Eye (tissue), 1 donor: ENCODE data around the gene NACAD.
"Not testable (repeated sequence)": the region's sequence is repeated elsewhere in the genome, so short reads cannot be mapped to it uniquely, and the experiment has no call there.

Source experiments
- DNase-seq: peaks from one replicate; pipeline ENCODE4 v3.0.0-alpha.2; 2015

Gene NACAD

GRCh38 chr7:45088821-45089340 lies at the start of gene NACAD:
TSS of gene NACAD (minus strand) at chr7:45088969. CDS start at chr7:45088894, 75 bp downstream.
- no peak for DNase-seq

- peak; percentile 89 for DNase-seq
Observed at GRCh38 chr7:45136106-45137060, 47.6 kb upstream of the NACAD start.

GRCh38 chr7:45133877-45134276 lies 45.1 kb upstream of the NACAD start:
- DNase-seq: no peak

- DNase-seq: no peak
Observed at GRCh38 chr7:45133352-45133751, 44.6 kb upstream of the NACAD start.

GRCh38 chr7:45132708-45133320 lies 44.0 kb upstream of the NACAD start:
- DNase-seq: no peak

GRCh38 chr7:45131891-45132290 lies 43.1 kb upstream of the NACAD start:
- DNase-seq: no peak

GRCh38 chr7:45130910-45131309 lies 42.1 kb upstream of the NACAD start:
- no peak for DNase-seq

- no peak for DNase-seq
Observed at GRCh38 chr7:45129906-45130305, 41.1 kb upstream of the NACAD start.

- DNase-seq: no peak
Observed at GRCh38 chr7:45129181-45129800, 40.5 kb upstream of the NACAD start.

- DNase-seq: no peak
Observed at GRCh38 chr7:45126920-45127319, 38.2 kb upstream of the NACAD start.

- no peak for DNase-seq
Observed at GRCh38 chr7:45126201-45126600, 37.4 kb upstream of the NACAD start.

GRCh38 chr7:45125193-45125904 lies 36.6 kb upstream of the NACAD start:
- no peak for DNase-seq

- peak; percentile 19 for DNase-seq
Observed at GRCh38 chr7:45123913-45124710, 35.3 kb upstream of the NACAD start.

- DNase-seq: peak; percentile 33
Observed at GRCh38 chr7:45122975-45123860, 34.4 kb upstream of the NACAD start.

GRCh38 chr7:45119550-45119949 lies 30.8 kb upstream of the NACAD start:
- DNase-seq: no peak

- DNase-seq: no peak
Observed at GRCh38 chr7:45118889-45119331, 30.1 kb upstream of the NACAD start.

- DNase-seq: no peak
Observed at GRCh38 chr7:45118292-45118691, 29.5 kb upstream of the NACAD start.

GRCh38 chr7:45117582-45117981 lies 28.8 kb upstream of the NACAD start:
- DNase-seq: no peak

GRCh38 chr7:45116048-45116447 lies 27.3 kb upstream of the NACAD start:
- no peak for DNase-seq

GRCh38 chr7:45114926-45115325 lies 26.2 kb upstream of the NACAD start:
- no peak for DNase-seq

GRCh38 chr7:45114257-45114656 lies 25.5 kb upstream of the NACAD start:
- DNase-seq: not testable (repeated sequence)
